Lung (tissue), 12 donors: ENCODE measurements around the gene RNF151. TPM values are rescaled to one million over a fixed set of nuclear protein-coding genes. Genes with fewer than 3 reads are reported as not detected.

Experiments
- ATAC-seq: fragments of 200-7000 bp; cut with Tn5 transposase; one replicate; pipeline ENCODE4 v1.9.1; 2020; ENCODE audit warnings: moderate number of reproducible peaks; ENCODE audit not compliant: insufficient read depth, low FRiP score
- DNase-seq, 3 donors: peaks; one replicate each; pipeline ENCODE4 v3.0.0-alpha.2; 2013 to 2017
- H3K27ac ChIP-seq, 2 donors: one replicate each; pipeline ENCODE4 v1.5.1; 2013; ENCODE audit warnings: mild to moderate bottlenecking in 2 of 2, moderate library complexity in 2 of 2, control low read depth in 1 of 2, inconsistent platforms in 1 of 2, low read depth in 1 of 2, low read length in 1 of 2
- H3K27me3 ChIP-seq, 3 donors: one replicate each; pipeline ENCODE4 v1.5.1; 2013; ENCODE audit warnings: low read length in 2 of 3; ENCODE audit not compliant: control insufficient read depth in 3 of 3, insufficient read depth in 3 of 3
- H3K36me3 ChIP-seq, 4 donors: one replicate each; pipeline ENCODE4 v1.5.1; 2013; ENCODE audit warnings: low read length in 4 of 4, mild to moderate bottlenecking in 1 of 4, moderate library complexity in 1 of 4; ENCODE audit not compliant: control insufficient read depth in 4 of 4, insufficient read depth in 4 of 4
- H3K4me1 ChIP-seq, 5 donors: one replicate each; pipeline ENCODE4 v1.5.1; 2013; ENCODE audit warnings: low read length in 5 of 5, mild to moderate bottlenecking in 2 of 5, moderate library complexity in 1 of 5; ENCODE audit not compliant: control insufficient read depth in 5 of 5, insufficient read depth in 5 of 5
- H3K4me3 ChIP-seq: one replicate; pipeline ENCODE4 v1.5.1; 2013; ENCODE audit warnings: mild to moderate bottlenecking, control low read depth, moderate library complexity
- H3K9ac ChIP-seq, 2 donors: one replicate each; pipeline ENCODE4 v1.5.1; 2013; ENCODE audit warnings: low read length in 2 of 2, control low read depth in 1 of 2; ENCODE audit not compliant: insufficient read depth in 1 of 2
- H3K9me3 ChIP-seq, 4 donors: one replicate each; pipeline ENCODE4 v1.5.1; 2013; ENCODE audit warnings: low read length in 3 of 4, mild to moderate bottlenecking in 1 of 4, moderate library complexity in 1 of 4; ENCODE audit not compliant: control insufficient read depth in 4 of 4, insufficient read depth in 3 of 4
- WGBS, 2 donors: extraction: QIAGEN DNeasy Blood & Tissue Kit; methylation state at CpG; one replicate each; pipeline ENCODE4 v1.1.7; 2013; 5-methylcytosine and 5-hydroxymethylcytosine counted together
- polyA plus RNA-seq, 2 donors: library from polyadenylated mRNA; stranded (reverse); fragments of 200-250 nt; gene quantifications; one replicate each; pipeline ENCODE4 v1.2.1, GENCODE V29; 2013
- total RNA-seq, 2 donors: library from RNA; depleted of rRNA in 1 of 2; stranded (reverse); fragments of >200 nt in 1 of 2; gene quantifications; one replicate each; pipeline ENCODE4 v1.2.1, GENCODE V29; 2014 to 2021
- TF ChIP-seq, protein P1 (sequence below): IDR thresholded peaks from 2 replicates; pipeline ENCODE4 v1.5.1; 2012; ENCODE audit warnings: mild to moderate bottlenecking; ENCODE audit errors: control extremely low read depth, extremely low read depth
- donor health status: control.
- donor health status: control.
- donor health status: Bipolar disorder and iron deficiency.
- donor health status: healthy.
- donor health status: DM: yes; HTN: yes; CAD: no.

The RNF151 gene
- total and polyA plus RNA-seq, 4 donors = 0.15 TPM; not detected in 3

DNA sequence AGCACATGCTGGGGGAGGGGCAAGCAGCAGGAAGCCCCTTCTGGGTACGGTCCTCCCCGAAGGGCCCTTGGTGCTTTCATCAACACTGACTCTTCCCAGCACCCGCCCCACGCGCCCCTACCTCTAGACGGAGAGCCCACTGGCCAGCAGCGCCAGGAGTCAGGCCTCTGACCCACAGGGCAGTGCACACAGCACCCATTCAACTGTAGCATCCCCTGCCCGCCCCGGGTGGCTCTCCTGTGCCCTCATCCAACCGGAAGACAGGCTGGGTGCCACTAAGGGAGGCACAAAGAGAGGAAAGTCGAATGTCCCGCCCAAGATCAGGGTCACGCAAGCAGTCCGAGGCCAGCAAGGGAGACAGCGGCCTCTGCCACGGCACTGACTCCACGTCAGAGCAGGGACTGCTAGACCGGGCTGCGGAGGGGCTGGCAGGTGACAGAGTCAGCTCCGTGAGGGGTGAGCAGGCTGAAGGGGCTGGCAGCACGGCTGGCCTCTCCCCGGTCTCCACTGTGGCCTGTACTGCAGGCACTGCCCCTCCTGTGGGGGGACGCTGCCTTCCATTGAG, 33.5 kb upstream of the RNF151 start:
- Histone ChIP-seq H3K9me3 (peaks cover 0 to 1% (median 0%) of the 10 kb centered on the region in 4 donors), H3K4me3 (no peak overlapping the region), H3K27ac (no peak overlapping the region), H3K4me1 (no peaks in the 10 kb centered on the region), H3K27me3 (no peaks in the 10 kb centered on the region), H3K36me3 (peaks cover 0 to 8% (median 4%) of the 10 kb centered on the region in 4 donors), H3K9ac (no peak overlapping the region)
- no peak for DNase-seq
- 62 to 74% methylated on average over 22 to 23 of the region's 23 CpGs for WGBS, 2 donors
- TF ChIP-seq, protein P1, sequence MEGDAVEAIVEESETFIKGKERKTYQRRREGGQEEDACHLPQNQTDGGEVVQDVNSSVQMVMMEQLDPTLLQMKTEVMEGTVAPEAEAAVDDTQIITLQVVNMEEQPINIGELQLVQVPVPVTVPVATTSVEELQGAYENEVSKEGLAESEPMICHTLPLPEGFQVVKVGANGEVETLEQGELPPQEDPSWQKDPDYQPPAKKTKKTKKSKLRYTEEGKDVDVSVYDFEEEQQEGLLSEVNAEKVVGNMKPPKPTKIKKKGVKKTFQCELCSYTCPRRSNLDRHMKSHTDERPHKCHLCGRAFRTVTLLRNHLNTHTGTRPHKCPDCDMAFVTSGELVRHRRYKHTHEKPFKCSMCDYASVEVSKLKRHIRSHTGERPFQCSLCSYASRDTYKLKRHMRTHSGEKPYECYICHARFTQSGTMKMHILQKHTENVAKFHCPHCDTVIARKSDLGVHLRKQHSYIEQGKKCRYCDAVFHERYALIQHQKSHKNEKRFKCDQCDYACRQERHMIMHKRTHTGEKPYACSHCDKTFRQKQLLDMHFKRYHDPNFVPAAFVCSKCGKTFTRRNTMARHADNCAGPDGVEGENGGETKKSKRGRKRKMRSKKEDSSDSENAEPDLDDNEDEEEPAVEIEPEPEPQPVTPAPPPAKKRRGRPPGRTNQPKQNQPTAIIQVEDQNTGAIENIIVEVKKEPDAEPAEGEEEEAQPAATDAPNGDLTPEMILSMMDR = no peak
- no peak for ATAC-seq

DNA sequence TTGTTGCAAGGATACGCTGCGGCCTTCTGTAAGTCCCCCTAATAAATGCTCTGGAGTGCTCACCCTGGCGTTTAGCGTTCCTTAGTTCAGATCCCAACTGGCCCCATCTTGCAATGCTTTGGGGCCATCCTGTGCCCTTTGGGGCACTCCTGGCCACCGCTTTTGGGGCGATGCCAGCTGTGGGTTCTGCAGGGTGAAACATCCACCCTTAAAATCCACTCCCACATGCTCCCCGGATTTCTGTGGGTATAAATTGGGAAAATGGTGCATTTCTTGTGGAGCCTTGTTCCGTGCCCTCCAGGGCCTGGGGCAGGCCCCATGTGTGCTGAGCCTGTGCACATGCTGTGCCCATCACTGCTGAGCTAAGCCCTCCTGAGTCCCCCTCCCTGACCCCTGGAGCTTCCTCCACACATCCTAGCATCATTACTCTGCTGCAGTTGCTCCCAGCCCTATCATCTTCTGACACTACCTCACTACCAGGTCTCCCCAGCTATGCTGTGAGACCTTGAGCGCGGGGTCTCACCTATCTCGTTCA, 29.6 kb upstream of the RNF151 start:
- Histone ChIP-seq H3K27me3 (no peaks in the 10 kb centered on the region), H3K36me3 (peaks cover 2 to 33% (median 8%) of the 10 kb centered on the region in 4 donors), H3K9ac (no peak overlapping the region), H3K4me3 (no peak overlapping the region), H3K27ac (no peak overlapping the region), H3K9me3 (peaks cover 0 to 1% (median 0%) of the 10 kb centered on the region in 4 donors), H3K4me1 (peaks cover 0 to 7% (median 2%) of the 10 kb centered on the region in 5 donors)
- DNase-seq (no peak), ATAC-seq (no peak)
- 94% methylated on average over 11 of the region's 11 CpGs for WGBS, 2 donors
- TF ChIP-seq, protein P1 = no peak

DNA sequence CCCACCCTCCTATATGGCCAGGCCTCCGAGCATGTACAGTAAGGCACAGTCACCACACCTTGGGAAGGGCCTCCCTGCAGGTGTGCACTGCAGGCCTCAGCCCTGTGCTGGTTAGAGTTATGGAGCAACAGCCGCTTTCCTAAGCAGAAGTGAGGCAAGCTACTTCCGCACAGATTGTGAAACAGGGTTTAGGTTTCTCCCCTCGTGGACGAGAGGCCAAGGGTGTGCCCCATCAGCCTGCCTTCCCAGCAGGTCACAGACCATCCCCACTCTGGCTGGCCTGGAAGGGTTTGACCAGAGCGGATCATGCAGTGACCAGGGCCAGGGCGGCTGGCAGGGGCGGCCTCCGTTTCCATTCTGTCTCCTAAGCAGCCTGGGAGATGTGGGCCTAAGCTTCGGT, 28.3 kb upstream of the RNF151 start:
- Histone ChIP-seq H3K9ac (no peak overlapping the region), H3K36me3 (peaks cover 2 to 33% (median 8%) of the 10 kb centered on the region in 4 donors), H3K27me3 (no peaks in the 10 kb centered on the region), H3K9me3 (peaks cover 0 to 1% (median 0%) of the 10 kb centered on the region in 4 donors), H3K4me1 (peaks cover 0 to 12% (median 7%) of the 10 kb centered on the region in 5 donors), H3K4me3 (no peak overlapping the region), H3K27ac (peak overlapping the region in 1 of 2 donors; percentile 62)
- TF ChIP-seq, protein P1 = no peak
- ATAC-seq (no peak), DNase-seq (no peak)
- WGBS, 2 donors = 38 to 77% methylated on average over 10 of the region's 10 CpGs
